ENCODE results near the gene PTPRN2. TPM values are rescaled to one million over a fixed set of nuclear protein-coding genes. Genes with fewer than 3 reads are reported as not detected.
"Not testable (repeated sequence)": the region's sequence is repeated elsewhere in the genome, so short reads cannot be mapped to it uniquely, and the experiment has no call there.

Gene PTPRN2
- total RNA-seq, 1 donor from 2014 or later: 1.8 TPM

DNA sequence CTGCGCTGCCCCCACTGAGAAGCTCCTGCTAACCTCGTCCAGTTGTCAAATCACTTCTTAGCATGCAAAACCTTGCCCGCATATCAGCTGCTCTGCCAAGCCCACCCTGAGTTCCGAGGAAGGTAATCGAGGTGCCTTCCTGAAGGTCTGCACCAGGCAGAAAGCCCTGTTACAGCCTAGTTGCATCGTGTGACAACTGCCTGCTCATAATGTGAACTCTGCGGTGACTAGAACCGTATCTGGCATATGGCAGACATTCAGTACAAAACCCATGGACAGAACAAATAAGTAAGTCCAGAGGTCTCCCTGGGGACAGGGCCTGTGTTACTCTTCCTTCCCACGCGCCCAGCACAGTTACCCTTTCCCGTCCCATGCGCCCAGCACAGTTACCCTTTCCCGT lies 856.5 kb downstream of the PTPRN2 start:
- ATAC-seq (ENCODE audit: low read depth): no peak
- Mint-ChIP-seq H3K36me3 (ENCODE audit: low read depth) (no peaks in the 10 kb centered on the region), H3K9me3 (peaks cover 3% of the 10 kb centered on the region), H3K27me3 (no peaks in the 10 kb centered on the region), H3K4me3 (no peak overlapping the region), H3K4me1 (no peaks in the 10 kb centered on the region), H3K27ac (no peak overlapping the region)
- DNase-seq: no peak
- TF ChIP-seq, protein P1, sequence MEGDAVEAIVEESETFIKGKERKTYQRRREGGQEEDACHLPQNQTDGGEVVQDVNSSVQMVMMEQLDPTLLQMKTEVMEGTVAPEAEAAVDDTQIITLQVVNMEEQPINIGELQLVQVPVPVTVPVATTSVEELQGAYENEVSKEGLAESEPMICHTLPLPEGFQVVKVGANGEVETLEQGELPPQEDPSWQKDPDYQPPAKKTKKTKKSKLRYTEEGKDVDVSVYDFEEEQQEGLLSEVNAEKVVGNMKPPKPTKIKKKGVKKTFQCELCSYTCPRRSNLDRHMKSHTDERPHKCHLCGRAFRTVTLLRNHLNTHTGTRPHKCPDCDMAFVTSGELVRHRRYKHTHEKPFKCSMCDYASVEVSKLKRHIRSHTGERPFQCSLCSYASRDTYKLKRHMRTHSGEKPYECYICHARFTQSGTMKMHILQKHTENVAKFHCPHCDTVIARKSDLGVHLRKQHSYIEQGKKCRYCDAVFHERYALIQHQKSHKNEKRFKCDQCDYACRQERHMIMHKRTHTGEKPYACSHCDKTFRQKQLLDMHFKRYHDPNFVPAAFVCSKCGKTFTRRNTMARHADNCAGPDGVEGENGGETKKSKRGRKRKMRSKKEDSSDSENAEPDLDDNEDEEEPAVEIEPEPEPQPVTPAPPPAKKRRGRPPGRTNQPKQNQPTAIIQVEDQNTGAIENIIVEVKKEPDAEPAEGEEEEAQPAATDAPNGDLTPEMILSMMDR (IDR thresholded peaks at IDR 0.05): no peak
- ChIA-PET POLR2A (no interaction called here), CTCF (no interaction called here)
- intact Hi-C loops (cut with micrococcal nuclease): no loop called here

DNA sequence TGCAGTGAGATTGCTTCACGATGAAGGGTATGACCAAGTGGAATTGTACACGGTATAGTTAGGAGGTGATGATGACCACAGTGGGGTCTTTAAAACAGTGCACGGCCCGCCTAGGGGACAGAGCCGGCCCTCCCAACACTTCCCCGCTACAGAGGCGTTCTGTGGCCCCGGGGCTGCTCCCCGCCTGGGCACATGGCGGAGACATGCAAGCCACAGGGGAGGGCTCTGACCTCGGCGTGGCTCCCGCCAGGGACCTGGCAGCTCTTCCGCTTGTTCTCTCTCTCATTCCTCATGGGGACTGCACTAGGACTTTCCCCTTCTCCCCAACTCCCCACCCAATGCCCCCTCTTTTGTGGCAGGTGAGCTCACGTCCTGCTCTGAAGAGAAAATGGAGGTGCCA lies 857.0 kb downstream of the PTPRN2 start:
- Mint-ChIP-seq H3K27me3 (no peaks in the 10 kb centered on the region), H3K4me3 (no peak overlapping the region), H3K36me3 (ENCODE audit: low read depth) (no peaks in the 10 kb centered on the region), H3K9me3 (peaks cover 3% of the 10 kb centered on the region), H3K4me1 (no peaks in the 10 kb centered on the region), H3K27ac (no peak overlapping the region)
- CTCF ChIA-PET: no interaction called here
- DNase-seq (no peak), ATAC-seq (ENCODE audit: low read depth) (no peak)
- TF ChIP-seq, protein P1 (IDR thresholded peaks at IDR 0.05): no peak
- intact Hi-C loops (cut with micrococcal nuclease): no loop called here
- POLR2A ChIA-PET: no interaction called here

DNA sequence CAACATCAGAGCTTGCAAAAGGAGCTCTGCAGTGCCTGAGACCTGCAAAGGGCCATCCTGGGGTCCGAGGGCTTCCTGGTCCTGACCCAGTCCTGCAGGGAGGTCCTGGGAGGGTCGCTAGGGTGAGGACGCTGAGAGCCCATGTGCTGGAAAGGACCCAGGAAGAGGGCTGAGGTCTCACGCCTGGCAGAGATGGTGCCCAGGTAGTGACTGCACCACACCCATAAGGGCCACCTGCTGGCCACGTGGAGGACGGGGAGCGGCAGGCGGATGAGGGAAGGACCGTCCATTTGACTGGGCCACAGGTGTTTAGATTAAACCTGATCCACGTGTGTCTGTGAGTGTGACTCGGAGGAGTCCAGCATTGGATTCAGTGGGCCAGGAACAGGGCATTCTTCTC lies 858.1 kb downstream of the PTPRN2 start:
- H3K4me1 Mint-ChIP-seq: no peaks in the 10 kb centered on the region
- H3K4me3 Mint-ChIP-seq: no peak overlapping the region
- H3K9me3 Mint-ChIP-seq: peaks cover 3% of the 10 kb centered on the region
- ChIA-PET POLR2A (no interaction called here), CTCF (no interaction called here)
- ATAC-seq (ENCODE audit: low read depth) (no peak), DNase-seq (no peak)
- no peaks in the 10 kb centered on the region for H3K36me3 Mint-ChIP-seq (ENCODE audit: low read depth)
- TF ChIP-seq, protein P1 (IDR thresholded peaks at IDR 0.05): no peak
- intact Hi-C loops (cut with micrococcal nuclease): no loop called here
- no peaks in the 10 kb centered on the region for H3K27me3 Mint-ChIP-seq
- no peak overlapping the region for H3K27ac Mint-ChIP-seq

DNA sequence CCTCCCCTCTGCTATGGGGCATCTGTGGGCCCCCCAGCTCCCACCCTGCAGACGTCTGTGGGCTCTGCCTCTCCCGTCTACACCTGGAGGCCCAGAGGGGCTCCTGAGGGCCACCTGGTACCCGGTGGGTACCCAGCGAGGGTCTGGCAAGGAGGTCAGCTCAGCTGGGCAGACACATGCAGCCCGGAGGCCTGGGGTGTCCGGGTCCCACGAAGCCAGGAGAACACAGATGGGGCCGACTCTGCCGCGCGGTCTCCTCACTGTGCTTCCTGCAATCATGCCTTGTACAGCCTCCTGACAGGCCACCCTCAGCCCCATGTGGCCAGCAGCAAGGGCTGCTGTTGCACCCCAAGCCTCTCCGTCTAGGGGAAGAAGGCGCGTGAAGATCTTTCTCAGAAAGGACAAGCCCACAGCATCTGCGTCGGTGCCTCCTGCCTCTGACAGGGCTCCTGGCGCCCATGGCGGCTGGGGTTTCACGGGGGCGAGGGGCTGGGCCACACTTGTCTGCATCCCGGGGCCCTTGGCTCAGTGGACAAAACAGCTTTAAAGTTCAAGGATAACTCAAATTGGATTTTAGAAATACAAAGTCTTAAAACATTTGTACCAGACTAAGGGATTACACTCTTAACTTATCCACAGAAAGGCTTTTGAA lies 859.5 kb downstream of the PTPRN2 start:
- TF ChIP-seq, protein P1 (IDR thresholded peaks at IDR 0.05): no peak
- POLR2A ChIA-PET: no interaction called here
- no peak for ATAC-seq (ENCODE audit: low read depth)

DNA sequence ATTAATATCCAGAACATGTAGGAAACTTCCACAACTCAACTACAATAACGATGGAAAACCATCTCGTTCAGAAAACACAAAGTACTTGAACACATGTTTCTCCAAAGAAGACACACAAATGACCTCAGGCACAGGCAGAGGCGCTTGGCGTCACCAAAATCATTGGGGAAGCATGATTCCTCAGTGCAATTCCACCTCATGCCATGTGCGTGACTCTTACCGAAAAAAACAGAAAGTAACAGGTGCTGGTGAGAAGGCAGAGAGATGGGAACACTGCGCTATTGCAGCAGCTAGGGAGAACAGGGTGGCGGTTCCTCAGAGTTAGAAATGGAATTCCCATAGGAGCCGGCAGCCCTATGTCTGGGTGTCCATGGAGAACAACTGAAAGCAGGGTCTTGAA lies 860.9 kb downstream of the PTPRN2 start:
- no peaks in the 10 kb centered on the region for H3K36me3 Mint-ChIP-seq (ENCODE audit: low read depth)
- POLR2A ChIA-PET: no interaction called here
- no peaks in the 10 kb centered on the region for H3K4me1 Mint-ChIP-seq
- H3K4me3 Mint-ChIP-seq: no peak overlapping the region
- TF ChIP-seq, protein P1 (IDR thresholded peaks at IDR 0.05): no peak
- H3K27ac Mint-ChIP-seq: no peak overlapping the region
- no peaks in the 10 kb centered on the region for H3K9me3 Mint-ChIP-seq
- H3K27me3 Mint-ChIP-seq: no peaks in the 10 kb centered on the region
- DNase-seq (no peak), ATAC-seq (ENCODE audit: low read depth) (no peak)
- intact Hi-C loops (cut with micrococcal nuclease): no loop called here
- CTCF ChIA-PET: no interaction called here

More for the DNA sequence above, 859.5 kb downstream of the PTPRN2 start:
- Mint-ChIP-seq H3K27me3 (no peaks in the 10 kb centered on the region), H3K9me3 (no peaks in the 10 kb centered on the region), H3K36me3 (ENCODE audit: low read depth) (no peaks in the 10 kb centered on the region), H3K27ac (no peak overlapping the region), H3K4me3 (no peak overlapping the region), H3K4me1 (no peaks in the 10 kb centered on the region)
- intact Hi-C loops (cut with micrococcal nuclease): no loop called here
- DNase-seq: no peak
- CTCF ChIA-PET: no interaction called here

DNA sequence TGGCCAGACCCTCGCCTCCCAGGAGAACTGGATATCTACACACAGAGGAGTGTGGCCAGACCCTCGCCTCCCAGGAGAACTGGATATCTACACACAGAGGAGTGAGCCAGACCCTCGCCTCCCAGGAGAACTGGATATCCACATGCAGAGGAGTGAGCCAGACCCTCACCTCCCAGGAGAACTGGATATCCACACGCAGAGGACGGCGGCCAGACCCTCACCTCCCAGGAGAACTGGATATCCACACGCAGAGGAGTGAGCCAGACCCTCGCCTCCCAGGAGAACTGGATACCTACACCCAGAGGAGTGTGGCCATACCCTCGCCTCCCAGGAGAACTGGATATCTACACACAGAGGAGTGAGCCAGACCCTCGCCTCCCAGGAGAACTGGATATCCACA lies 862.3 kb downstream of the PTPRN2 start:
- intact Hi-C loops (cut with micrococcal nuclease); POLR2A ChIA-PET: not testable (repeated sequence)

More for the DNA sequence above, 862.3 kb downstream of the PTPRN2 start:
- H3K27me3 Mint-ChIP-seq; H3K9me3 Mint-ChIP-seq; H3K36me3 Mint-ChIP-seq (ENCODE audit: low read depth); DNase-seq; H3K4me3 Mint-ChIP-seq; ATAC-seq (ENCODE audit: low read depth); CTCF ChIA-PET; H3K4me1 Mint-ChIP-seq; H3K27ac Mint-ChIP-seq: not testable (repeated sequence)
